Choroid plexus epithelial cell (primary cell): ENCODE results near the gene PRSS33.

Experiments
- DNase-seq: peaks from one replicate; pipeline ENCODE4 v3.0.0-alpha.2; 2010; ENCODE audit warnings: low read depth
- H3K4me3 ChIP-seq: 2 replicates; pipeline ENCODE4 v1.5.1; 2011; ENCODE audit warnings: low read depth, mild to moderate bottlenecking, control low read depth, low read length, moderate library complexity
- CTCF ChIP-seq: conservative IDR thresholded peaks from 2 replicates; pipeline ENCODE4 v1.5.1; 2011; ENCODE audit warnings: low read depth, mild to moderate bottlenecking, control low read depth, inconsistent platforms, low read length, moderate library complexity

Gene PRSS33

GRCh38 chr16:2745116-2745890, 42.1 kb downstream of the PRSS33 start:
- no peak for DNase-seq
- H3K4me3 ChIP-seq = no peak overlapping the region

GRCh38 chr16:2744711-2745110, 42.6 kb downstream of the PRSS33 start:
- TF ChIP-seq CTCF = no peak
- H3K4me3 ChIP-seq = no peak overlapping the region
- no peak for DNase-seq

More at GRCh38 chr16:2745116-2745890, 42.1 kb downstream of the PRSS33 start:
- no peak for TF ChIP-seq CTCF

- no peak for DNase-seq
- H3K4me3 ChIP-seq = no peak overlapping the region
- no peak for TF ChIP-seq CTCF
These were observed 44.2 kb downstream of the PRSS33 start for GRCh38 chr16:2743007-2743810.

GRCh38 chr16:2742323-2743006, 44.9 kb downstream of the PRSS33 start:
- no peak for DNase-seq
- TF ChIP-seq CTCF = no peak
- H3K4me3 ChIP-seq = no peak overlapping the region

GRCh38 chr16:2741168-2741567, 46.2 kb downstream of the PRSS33 start:
- no peak for TF ChIP-seq CTCF
- no peak overlapping the region for H3K4me3 ChIP-seq
- no peak for DNase-seq

- H3K4me3 ChIP-seq = no peak overlapping the region
- no peak for DNase-seq
- no peak for TF ChIP-seq CTCF
These were observed 46.9 kb downstream of the PRSS33 start for GRCh38 chr16:2740476-2740875.
